Panc1 (cell line): ENCODE results near the gene ADGRG2. TPM values are rescaled to one million over a fixed set of nuclear protein-coding genes. Genes with fewer than 3 reads are reported as not detected.

Source experiments
- ATAC-seq: fragments of 200-7000 bp; cut with Tn5 transposase; 2 replicates; pipeline ENCODE4 v1.9.1; 2020; ENCODE audit warnings: mild to moderate bottlenecking, moderate library complexity
- Bru-seq: library from RNA; stranded (reverse); fragments of 400-500 nt; gene quantifications from one replicate; lab custom pipeline; 2021; lab: Mats Ljungman, UMichigan
- BruChase-seq, 2 experiments: library from RNA; stranded (reverse); fragments of 400-500 nt; gene quantifications; one replicate each; lab custom pipeline; 2021; lab: Mats Ljungman, UMichigan
- BruUV-seq: library from RNA; stranded (reverse); fragments of 400-500 nt; replicated peaks from 2 replicates; lab custom pipeline; 2021; lab: Mats Ljungman, UMichigan
- CTCF ChIA-PET: fragments of 300-600 bp; sonication (Branson Sonifier 250); formaldehyde crosslinking; loops from one replicate; lab custom pipeline; 2022; ENCODE audit warnings: antibody characterized with exemption; lab: Charles Lee
- POLR2A ChIA-PET: fragments of 300-600 bp; sonication (Branson Sonifier 250); formaldehyde crosslinking; loops from one replicate; lab custom pipeline; 2022; ENCODE audit warnings: antibody characterized with exemption; lab: Charles Lee
- DNase-seq: peaks from one replicate; pipeline ENCODE4 v3.0.0-alpha.2; 2010; ENCODE audit warnings: low read depth, low spot score
- H3K27ac ChIP-seq: 2 replicates; pipeline ENCODE4 v1.5.1; 2011; ENCODE audit warnings: mild to moderate bottlenecking, low read length, inconsistent platforms
- H3K27me3 ChIP-seq: fragments of 200-500 bp; sonication (Bioruptor generic); 2 replicates; pipeline ENCODE4 v1.6.0; 2014; ENCODE audit warnings: low read length, inconsistent platforms; ENCODE audit not compliant: control insufficient read depth, insufficient read depth
- H3K36me3 ChIP-seq: fragments of 200-500 bp; sonication (Bioruptor generic); 2 replicates; pipeline ENCODE4 v1.5.1; 2014; ENCODE audit warnings: inconsistent platforms, mild to moderate bottlenecking, low read length, moderate library complexity; ENCODE audit not compliant: control insufficient read depth, insufficient read depth
- H3K4me1 ChIP-seq: 2 replicates; pipeline ENCODE4 v1.5.1; 2011; ENCODE audit warnings: inconsistent platforms, mild to moderate bottlenecking, low read length, moderate library complexity; ENCODE audit not compliant: control insufficient read depth, insufficient read depth
- H3K4me3 ChIP-seq, 2 experiments: 2 replicates each; pipeline ENCODE4 v1.5.1; 2011 to 2012; ENCODE audit warnings: low read depth in 2 of 2, low read length in 2 of 2, mild to moderate bottlenecking in 2 of 2, inconsistent platforms in 1 of 2, moderate library complexity in 1 of 2
- H3K9me3 ChIP-seq: fragments of 200-500 bp; sonication (Bioruptor generic); 2 replicates; pipeline ENCODE4 v1.5.1; 2014; ENCODE audit warnings: low read depth, mild to moderate bottlenecking, inconsistent platforms, low read length, moderate library complexity; ENCODE audit not compliant: control insufficient read depth, insufficient read depth
- CTCF ChIP-seq: fragments of 450-650 bp; IDR thresholded peaks from 2 replicates; pipeline ENCODE4 v1.5.1; 2017; ENCODE audit warnings: mild to moderate bottlenecking
- POLR2AphosphoS5 ChIP-seq: IDR thresholded peaks from 2 replicates; pipeline ENCODE4 v1.6.1; 2012; ENCODE audit warnings: mild to moderate bottlenecking, low read depth, low read length, moderate library complexity
- REST ChIP-seq, 2 experiments: IDR thresholded peaks; 2 replicates each; pipeline ENCODE4 v1.6.1; 2011 to 2012; ENCODE audit warnings: low read depth in 2 of 2, control low read depth in 1 of 2, low read length in 1 of 2, mild to moderate bottlenecking in 1 of 2, moderate library complexity in 1 of 2; ENCODE audit not compliant: insufficient read depth in 1 of 2
- SIN3A ChIP-seq: IDR thresholded peaks from 2 replicates; pipeline ENCODE4 v1.6.1; 2012; ENCODE audit warnings: low read depth, mild to moderate bottlenecking, low read length, moderate library complexity, borderline replicate concordance; ENCODE audit not compliant: insufficient read depth
- TCF7L2 ChIP-seq: IDR thresholded peaks from 2 replicates; pipeline ENCODE4 v1.6.1; 2011; ENCODE audit warnings: mild to moderate bottlenecking, low read depth, low read length, inconsistent platforms
- in situ Hi-C: cut with HindIII; loops from 2 replicates; pipeline ENCODE4 v1.10.0; 2016; ENCODE audit warnings: low sequenced_read_pairs, low pct_unique_long_range_greater_than_20kb
- intact Hi-C: fragments of 100-400 bp; cut with micrococcal nuclease; formaldehyde crosslinking; loops from one replicate; pipeline ENCODE4 v1.10.0; 2022; ENCODE audit not compliant: unreplicated experiment
- long read RNA-seq: library from polyadenylated mRNA; unstranded; transcript quantifications from one replicate; pipeline ENCODE4 v2.0.0, GENCODE V29; 2021; ENCODE audit not compliant: unreplicated experiment
- polyA plus RNA-seq: library from polyadenylated mRNA; unstranded; fragments of >200 nt; gene quantifications from one replicate; pipeline ENCODE4 v1.2.1, GENCODE V29; 2012; ENCODE audit warnings: missing spikeins; ENCODE audit not compliant: insufficient read length
- total RNA-seq: library from RNA; stranded (reverse); gene quantifications from one replicate; pipeline ENCODE4 v1.2.1, GENCODE V29; 2021; ENCODE audit not compliant: unreplicated experiment

The ADGRG2 gene
- total RNA-seq = 2.0 TPM
- polyA plus RNA-seq = 0.81 TPM
- Bru-seq, nascent RNA = percentile 32 among the genes with signal in this experiment
- BruChase-seq, experiment 1, labeled RNA remaining after a 2-hour chase = percentile 31 among the genes with signal in this experiment
- BruChase-seq, experiment 2, labeled RNA remaining after a 6-hour chase = percentile 35 among the genes with signal in this experiment
- long read RNA-seq, partial matches to known transcripts = 4 of 5 reads
- long read RNA-seq, other reads (novel, unspliced or antisense) = 1 of 5 reads

- H3K9me3 ChIP-seq = no peaks in the 10 kb centered on the region
- intact Hi-C loops = no loop called here
- TF ChIP-seq CTCF (peak; percentile 29; the same call in 1 of the 2 replicates), POLR2AphosphoS5 (no peak)
- H3K4me1 ChIP-seq = no peaks in the 10 kb centered on the region
- peak; percentile 86 for ATAC-seq
- peak within 1 kb of the TSS; percentile 30 for H3K4me3 ChIP-seq
- no TSS peak for BruUV-seq
- DNase-seq = no peak
- ChIA-PET CTCF (interaction anchor here (0.6 kb wide), 1 partner anchor 83 kb away, joined by 4 read pairs; no protein-coding TSS in a partner anchor), POLR2A (no interaction called here)
- in situ Hi-C loops = no loop called here
- H3K27me3 ChIP-seq = peaks cover 6% of the 10 kb centered on the region; the same call in 1 of the 2 replicates
- no peak within 1 kb of the TSS for H3K27ac ChIP-seq
- H3K36me3 ChIP-seq = no peaks in the 10 kb centered on the region
These were observed at the start of gene ADGRG2 for GRCh38 chrX:19121898-19122640. Gene ADGRG2 (minus strand): TSS chrX:19122468. CDS start chrX:19068834, 53,634 bp downstream.

- H3K4me1 ChIP-seq = no peaks in the 10 kb centered on the region
- ChIA-PET POLR2A (no interaction called here), CTCF (no interaction called here)
- H3K4me3 ChIP-seq = no peak overlapping the region
- DNase-seq = no peak
- H3K36me3 ChIP-seq = no peaks in the 10 kb centered on the region
- no peak for ATAC-seq
- in situ Hi-C loops (no loop called here), intact Hi-C loops (no loop called here)
- TF ChIP-seq POLR2AphosphoS5 (no peak), TCF7L2 (no peak), CTCF (no peak), SIN3A (no peak), REST (IDR thresholded peaks at IDR 0.05; ENCODE audit: insufficient read depth in 1 of 2, low read depth in 2 of 2, low read length in 1 of 2) (no peak)
- H3K27ac ChIP-seq = no peak overlapping the region
- no peaks in the 10 kb centered on the region for H3K27me3 ChIP-seq
- H3K9me3 ChIP-seq = no peaks in the 10 kb centered on the region
- BruUV-seq = no TSS peak
These were observed 46.3 kb upstream of the ADGRG2 start for GRCh38 chrX:19168609-19169008.
